ENCODE data around the gene REXO4.

Gene REXO4

DNA sequence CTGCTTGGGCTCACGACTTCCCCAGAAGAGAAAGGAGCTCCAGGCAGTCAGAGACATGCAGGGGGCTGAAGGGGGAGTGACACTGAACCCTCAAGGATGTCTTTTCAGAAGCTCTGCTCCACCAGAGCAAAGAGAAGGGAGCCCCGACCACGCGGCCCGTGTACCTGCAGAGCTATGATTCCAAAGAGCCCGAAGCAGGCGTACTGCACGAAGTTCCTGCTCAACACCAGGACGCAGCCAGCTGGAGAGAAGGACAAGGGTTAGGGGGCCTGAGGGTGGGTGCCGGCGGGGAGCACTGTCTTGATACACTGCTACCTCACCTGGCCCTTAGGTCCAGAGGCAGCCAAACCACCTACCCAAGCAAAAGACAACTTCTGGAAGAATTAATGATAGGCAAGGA lies 51.4 kb downstream of the REXO4 start:
- DNase-seq, result no peak

DNA sequence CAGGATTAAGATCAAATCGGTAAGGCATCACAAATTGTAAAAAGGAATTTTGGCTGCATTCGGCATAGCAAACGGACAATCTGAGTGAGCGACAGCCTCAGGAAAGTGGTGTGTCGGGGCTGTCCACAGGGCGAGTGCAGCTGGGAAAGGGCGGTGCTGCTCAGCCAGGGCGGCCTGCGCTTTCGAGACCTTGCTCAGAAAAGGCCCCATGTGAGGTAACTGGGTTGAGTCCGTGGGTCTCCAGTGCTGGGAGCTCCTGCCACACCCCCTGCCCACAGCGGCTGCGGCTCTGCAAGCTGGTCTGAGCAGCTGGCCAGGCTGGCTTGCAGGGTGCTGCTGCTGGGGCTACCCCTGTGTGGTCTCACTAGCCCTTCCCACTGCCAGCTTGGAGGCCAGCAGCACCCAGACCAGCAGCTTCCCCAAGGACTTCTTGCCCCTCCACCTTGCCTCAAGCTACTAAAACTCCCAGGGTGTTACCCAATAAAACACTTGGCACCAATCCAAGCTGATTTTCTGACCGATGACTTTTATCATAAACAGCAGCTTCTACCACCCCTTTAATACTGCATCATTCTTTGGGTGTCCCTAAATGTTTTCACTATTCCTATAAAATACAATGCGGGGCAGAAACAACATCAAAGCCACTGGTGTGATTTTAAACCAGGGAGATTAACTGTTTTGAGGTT lies 55.3 kb downstream of the REXO4 start:
- peak; percentile 75 for DNase-seq

GRCh38 chr9:133361507-133362092 lies 56.2 kb downstream of the REXO4 start:
- no peak for DNase-seq

GRCh38 chr9:133360400-133361393 lies 57.1 kb downstream of the REXO4 start:
- no peak for DNase-seq

GRCh38 chr9:133359399-133360175 lies 58.2 kb downstream of the REXO4 start:
- peak; percentile 85 for DNase-seq

GRCh38 chr9:133357656-133358055 lies 60.2 kb downstream of the REXO4 start:
- DNase-seq, result no peak

- peak; percentile 92 for DNase-seq
These were observed 61.3 kb downstream of the REXO4 start, which contains the start of the genes SURF1 and SURF2 for GRCh38 chr9:133356391-133357091. Gene SURF1, minus strand, starts transcription at chr9:133356487. Its CDS starts 34 bp downstream, at chr9:133356453. Gene SURF2, plus strand, starts transcription at chr9:133356550. Its CDS starts 43 bp downstream, at chr9:133356593.
